IMR-90 (cell line): Measurements from ENCODE around the gene ENPP6. TPM values are rescaled to one million over a fixed set of nuclear protein-coding genes. Genes with fewer than 3 reads are reported as not detected.

Experiments used
- ATAC-seq: fragments of 200-7000 bp; cut with Tn5 transposase; 2 replicates; pipeline ENCODE4 v1.9.1; 2020; ENCODE audit warnings: low read depth, mild to moderate bottlenecking, moderate library complexity
- BruUV-seq: library from RNA; stranded (reverse); fragments of 400-500 nt; replicated peaks from 2 replicates; lab custom pipeline; 2021; lab: Mats Ljungman, UMichigan
- CTCF ChIA-PET: fragments of 300-600 bp; formaldehyde crosslinking; extraction: SDS; loops from one replicate; lab custom pipeline; 2021; ENCODE audit warnings: antibody characterized with exemption; lab: Yijun Ruan, JAX
- POLR2A ChIA-PET: fragments of 300-600 bp; sonication (Branson Sonifier 250); formaldehyde crosslinking; loops from one replicate; lab custom pipeline; 2022; ENCODE audit warnings: antibody characterized with exemption; ENCODE audit not compliant: unreplicated experiment; lab: Charles Lee
- DNase-seq: peaks from one replicate; pipeline ENCODE4 v3.0.0; 2013
- H2AFZ ChIP-seq: replicated peaks from 2 replicates; pipeline ENCODE3; 2013; ENCODE audit warnings: low read length, mild to moderate bottlenecking; ENCODE audit not compliant: poor library complexity
- H2AK5ac ChIP-seq: 2 replicates; pipeline ENCODE4 v1.6.1; 2013; ENCODE audit warnings: low read depth, low read length, inconsistent platforms
- H2AK9ac ChIP-seq: replicated peaks from 2 replicates; pipeline ENCODE3; 2013; ENCODE audit warnings: mild to moderate bottlenecking, low read depth, low read length, moderate library complexity; ENCODE audit not compliant: poor library complexity
- H2BK120ac ChIP-seq: 2 replicates; pipeline ENCODE4 v1.6.1; 2013; ENCODE audit warnings: low read depth, low read length, inconsistent platforms
- H2BK15ac ChIP-seq: 3 replicates; pipeline ENCODE4 v1.6.1; 2013; ENCODE audit warnings: low read depth, low read length, inconsistent platforms
- H2BK20ac ChIP-seq: 2 replicates; pipeline ENCODE4 v1.6.1; 2013; ENCODE audit warnings: low read depth, mild to moderate bottlenecking, inconsistent platforms, low read length, moderate library complexity
- H2BK5ac ChIP-seq: 2 replicates; pipeline ENCODE4 v1.6.1; 2013; ENCODE audit warnings: mild to moderate bottlenecking, low read depth, low read length, inconsistent platforms; ENCODE audit not compliant: poor library complexity, severe bottlenecking
- H3K14ac ChIP-seq: replicated peaks from 2 replicates; pipeline ENCODE4 v1.6.1; 2013; ENCODE audit warnings: low read depth, low read length, inconsistent platforms
- H3K18ac ChIP-seq: 2 replicates; pipeline ENCODE4 v1.6.1; 2013; ENCODE audit warnings: low read depth, low read length, control low read depth
- H3K23ac ChIP-seq: 2 replicates; pipeline ENCODE4 v1.6.1; 2013; ENCODE audit warnings: low read depth, low read length, inconsistent platforms
- H3K27ac ChIP-seq: 2 replicates; pipeline ENCODE4 v1.5.1; 2013; ENCODE audit warnings: mild to moderate bottlenecking, control low read depth, low read length; ENCODE audit not compliant: insufficient read depth
- H3K27me3 ChIP-seq: 2 replicates; pipeline ENCODE4 v1.6.1; 2013; ENCODE audit warnings: low read length; ENCODE audit not compliant: control insufficient read depth, insufficient read depth
- H3K36me3 ChIP-seq: 2 replicates; pipeline ENCODE4 v1.6.1; 2013; ENCODE audit warnings: low read length, mixed read lengths; ENCODE audit not compliant: control insufficient read depth, insufficient read depth
- H3K4ac ChIP-seq: 2 replicates; pipeline ENCODE4 v1.6.1; 2013; ENCODE audit warnings: low read depth, low read length, inconsistent platforms
- H3K4me1 ChIP-seq: 2 replicates; pipeline ENCODE4 v1.6.1; 2013; ENCODE audit warnings: low read length, mixed read lengths; ENCODE audit not compliant: control insufficient read depth, insufficient read depth
- H3K4me2 ChIP-seq: 2 replicates; pipeline ENCODE4 v1.6.1; 2013; ENCODE audit warnings: low read depth, mild to moderate bottlenecking, control low read depth, low read length, moderate library complexity
- H3K4me3 ChIP-seq: 2 replicates; pipeline ENCODE4 v1.5.1; 2013; ENCODE audit warnings: low read depth, mild to moderate bottlenecking, control low read depth, low read length, moderate library complexity; ENCODE audit not compliant: insufficient read depth
- H3K56ac ChIP-seq: 2 replicates; pipeline ENCODE4 v1.6.1; 2013; ENCODE audit warnings: low read length, inconsistent platforms; ENCODE audit not compliant: insufficient read depth; ENCODE audit errors: extremely low read depth
- H3K79me1 ChIP-seq, 2 experiments: 2 replicates each; pipeline ENCODE4 v1.6.1; 2013; ENCODE audit warnings: low read length in 2 of 2, inconsistent platforms in 1 of 2, low read depth in 1 of 2
- H3K9ac ChIP-seq: 2 replicates; pipeline ENCODE4 v1.6.1; 2013; ENCODE audit warnings: low read depth, low read length, control low read depth
- H3K9me1 ChIP-seq: 2 replicates; pipeline ENCODE4 v1.6.1; 2013; ENCODE audit warnings: low read length, inconsistent platforms; ENCODE audit not compliant: insufficient read depth
- H3K9me3 ChIP-seq: 2 replicates; pipeline ENCODE4 v1.6.1; 2013; ENCODE audit warnings: low read length; ENCODE audit not compliant: control insufficient read depth, insufficient read depth
- H4K20me1 ChIP-seq: 2 replicates; pipeline ENCODE4 v1.6.1; 2013; ENCODE audit warnings: low read length, inconsistent platforms; ENCODE audit not compliant: insufficient read depth
- H4K5ac ChIP-seq: 2 replicates; pipeline ENCODE4 v1.6.1; 2013; ENCODE audit warnings: mild to moderate bottlenecking, low read depth, low read length, control low read depth
- H4K8ac ChIP-seq, 2 experiments: 2 replicates each; pipeline ENCODE4 v1.6.1; 2013; ENCODE audit warnings: low read depth in 2 of 2, low read length in 2 of 2, control low read depth in 1 of 2, inconsistent platforms in 1 of 2
- H4K91ac ChIP-seq: 2 replicates; pipeline ENCODE4 v1.6.1; 2013; ENCODE audit warnings: low read depth, low read length, inconsistent platforms; ENCODE audit not compliant: insufficient read depth
- CHD1 ChIP-seq: IDR thresholded peaks from 2 replicates; pipeline ENCODE4 v1.6.1; 2012; ENCODE audit warnings: low read depth, low read length, improper control_type of control experiment
- RAD21 ChIP-seq: IDR thresholded peaks from 2 replicates; pipeline ENCODE4 v1.6.1; 2012; ENCODE audit warnings: low read length, improper control_type of control experiment
- WGBS, 2 experiments: methylation state at CpG; one replicate each; pipeline versions ENCODE4 v1.1.5 to v1.1.7; 2013; ENCODE audit warnings: missing lambda C conversion rate in 2 of 2; ENCODE audit not compliant: insufficient read length in 1 of 2; ENCODE audit errors: extremely low coverage in 2 of 2; 5-methylcytosine and 5-hydroxymethylcytosine counted together
- dilution Hi-C: fragments of 300-500 bp; cut with HindIII; formaldehyde crosslinking; loops from one replicate; pipeline ENCODE4 v1.14.3; 2018; ENCODE audit warnings: low sequenced_read_pairs; ENCODE audit not compliant: unreplicated experiment
- in situ Hi-C: fragments of 300-500 bp; cut with MboI; formaldehyde crosslinking; loops from 3 replicates; pipeline ENCODE4 v1.14.3; 2019; ENCODE audit warnings: low sequenced_read_pairs, inconsistent platforms, mixed read lengths
- intact Hi-C: fragments of 100-400 bp; cut with micrococcal nuclease; formaldehyde crosslinking; loops from 2 replicates; pipeline ENCODE4 v1.10.0; 2022
- polyA plus RNA-seq, 3 experiments: library from polyadenylated mRNA; depleted of rRNA; stranded (reverse); fragments of >200 nt; gene quantifications; 2 replicates each; pipeline ENCODE4 v1.2.3, GENCODE V29; 2012; ENCODE audit warnings: low replicate concordance in 1 of 3
- total RNA-seq: library from RNA; depleted of rRNA; stranded (reverse); fragments of >200 nt; gene quantifications from 2 replicates; pipeline ENCODE4 v1.2.3, GENCODE V29; 2012

Gene ENPP6
- total and polyA plus RNA-seq, 2 of the 4 experiments (the other 2 are of a cell fraction): not detected

GRCh38 chr4:184091986-184092385 is 125.7 kb downstream of the ENPP6 start:
- 0 out of 2 replicates have a peak, but pooled peaks cover 2% of the 10 kb centered on the region for H3K9me1 ChIP-seq
- H3K14ac ChIP-seq: no peak overlapping the region
- H3K36me3 ChIP-seq: no peaks in the 10 kb centered on the region
- H3K27me3 ChIP-seq: no peaks in the 10 kb centered on the region
- H3K79me1 ChIP-seq: no peaks in the 10 kb centered on the region
- H2AK9ac ChIP-seq: no peak overlapping the region
- intact Hi-C loops (no loop called here), dilution Hi-C loops (no loop called here), in situ Hi-C loops (no loop called here)
- H4K8ac ChIP-seq: no peak overlapping the region
- H3K4me1 ChIP-seq: peaks cover 7% of the 10 kb centered on the region; the same call in 1 of the 2 replicates
- H2BK120ac ChIP-seq: no peak overlapping the region
- no peak overlapping the region for H4K91ac ChIP-seq
- H2AK5ac ChIP-seq: no peak overlapping the region
- TF ChIP-seq RAD21: no peak
- TF ChIP-seq CHD1: no peak
- no peak overlapping the region for H3K56ac ChIP-seq
- H3K9ac ChIP-seq: no peak overlapping the region
- no peak for ATAC-seq
- H3K18ac ChIP-seq: no peak overlapping the region
- ChIA-PET POLR2A (no interaction called here), CTCF (no interaction called here)
- BruUV-seq: no TSS peak
- no peak overlapping the region for H3K4me3 ChIP-seq
- WGBS, 2 experiments: no CpG with 5 or more reads among the region's 9 CpGs
- H3K4me2 ChIP-seq: no peak overlapping the region
- no peak overlapping the region for H2BK5ac ChIP-seq
- no peak overlapping the region for H2AFZ ChIP-seq
- no peaks in the 10 kb centered on the region for H3K9me3 ChIP-seq
- H4K20me1 ChIP-seq: no peaks in the 10 kb centered on the region
- no peak overlapping the region for H2BK20ac ChIP-seq
- H4K5ac ChIP-seq: no peak overlapping the region
- H3K27ac ChIP-seq: no peak overlapping the region
- H3K4ac ChIP-seq: no peak overlapping the region
- H2BK15ac ChIP-seq: no peak overlapping the region
- no peak for DNase-seq
- no peak overlapping the region for H3K23ac ChIP-seq
